ENCODE data around the gene STON2.

STON2 gene

GRCh38 chr14:81337073-81337472 is 63.1 kb downstream of the STON2 start:
- DNase-seq (ENCODE audit: low read depth) = no peak
- no peak overlapping the region for H3K4me3 ChIP-seq (ENCODE audit: low read length)
- TF ChIP-seq CTCF (conservative IDR thresholded peaks at IDR 0.05; ENCODE audit: low read length) = no peak

GRCh38 chr14:81336009-81336408 is 64.1 kb downstream of the STON2 start:
- H3K4me3 ChIP-seq (ENCODE audit: low read length) = no peak overlapping the region
- TF ChIP-seq CTCF (conservative IDR thresholded peaks at IDR 0.05; ENCODE audit: low read length) = no peak
- no peak for DNase-seq (ENCODE audit: low read depth)

GRCh38 chr14:81332725-81333124 is 67.4 kb downstream of the STON2 start:
- no peak for TF ChIP-seq CTCF (conservative IDR thresholded peaks at IDR 0.05; ENCODE audit: low read length)
- no peak overlapping the region for H3K4me3 ChIP-seq (ENCODE audit: low read length)
- no peak for DNase-seq (ENCODE audit: low read depth)

GRCh38 chr14:81331229-81332021 is 68.7 kb downstream of the STON2 start:
- H3K4me3 ChIP-seq (ENCODE audit: low read length) = no peak overlapping the region
- no peak for TF ChIP-seq CTCF (conservative IDR thresholded peaks at IDR 0.05; ENCODE audit: low read length)
- no peak for DNase-seq (ENCODE audit: low read depth)

- no peak for TF ChIP-seq CTCF (conservative IDR thresholded peaks at IDR 0.05; ENCODE audit: low read length)
- no peak for DNase-seq (ENCODE audit: low read depth)
- H3K4me3 ChIP-seq (ENCODE audit: low read length) = no peak overlapping the region
Observed at GRCh38 chr14:81330619-81331122, 69.5 kb downstream of the STON2 start.

GRCh38 chr14:81329640-81330381 is 70.3 kb downstream of the STON2 start:
- TF ChIP-seq CTCF (conservative IDR thresholded peaks at IDR 0.05; ENCODE audit: low read length) = no peak
- no peak overlapping the region for H3K4me3 ChIP-seq (ENCODE audit: low read length)
- no peak for DNase-seq (ENCODE audit: low read depth)
